K562 (cell line): ENCODE measurements around the gene MMP20. TPM values are rescaled to one million over a fixed set of nuclear protein-coding genes. Genes with fewer than 3 reads are reported as not detected.

ENCODE experiments used
- ATF1 ChIP-seq, 2 experiments: fragments of 450-650 bp in 1 of 2; IDR thresholded peaks; 2 replicates each; pipeline ENCODE4 v1.6.1; 2016; ENCODE audit warnings: missing compliant biosample characterization in 1 of 2, missing genetic modification characterization in 1 of 2
- CBX3 ChIP-seq, 2 experiments: IDR thresholded peaks; 1 replicate in 1 of 2; 2 replicates in 1 of 2; pipeline ENCODE4 v1.6.1; 2012; ENCODE audit warnings: inconsistent platforms in 2 of 2, low read length in 2 of 2, borderline replicate concordance in 1 of 2, control low read depth in 1 of 2
- CBX5 ChIP-seq: IDR thresholded peaks from 2 replicates; pipeline ENCODE4 v1.6.1; 2014; ENCODE audit warnings: low read depth, borderline replicate concordance
- E2F1 ChIP-seq: sonication (generic); formaldehyde crosslinking; IDR thresholded peaks from 2 replicates; pipeline ENCODE4 v1.8.1; 2023; ENCODE audit warnings: mild to moderate bottlenecking, missing genetic modification reagents, moderate library complexity
- E2F6 ChIP-seq, 2 experiments: IDR thresholded peaks; 2 replicates each; pipeline ENCODE4 v1.6.1; 2011; ENCODE audit warnings: borderline replicate concordance in 1 of 2, control low read depth in 1 of 2, low read depth in 1 of 2, low read length in 1 of 2, mild to moderate bottlenecking in 1 of 2, mixed read lengths in 1 of 2, moderate library complexity in 1 of 2; ENCODE audit not compliant: insufficient read depth in 1 of 2, insufficient read length in 1 of 2, poor library complexity in 1 of 2, severe bottlenecking in 1 of 2; ENCODE audit errors: extremely low read depth in 1 of 2
- ELK1 ChIP-seq: sonication (generic); formaldehyde crosslinking; IDR thresholded peaks from 2 replicates; pipeline ENCODE4 v1.8.1; 2022; ENCODE audit warnings: missing genetic modification reagents
- LEF1 ChIP-seq: fragments of 450-650 bp; IDR thresholded peaks from 2 replicates; pipeline ENCODE4 v1.6.1; 2016; ENCODE audit warnings: mild to moderate bottlenecking
- MGA ChIP-seq: fragments of 450-650 bp; IDR thresholded peaks from 2 replicates; pipeline ENCODE4 v1.6.1; 2016; ENCODE audit warnings: mild to moderate bottlenecking, moderate library complexity
- PHF8 ChIP-seq: fragments of 200-600 bp; sonication (generic); IDR thresholded peaks from 2 replicates; pipeline ENCODE4 v1.6.1; 2012; ENCODE audit warnings: mixed run types, mild to moderate bottlenecking, inconsistent platforms, low read length, moderate library complexity, borderline replicate concordance
- RBM34 ChIP-seq: fragments of 200-400 bp; formaldehyde crosslinking; IDR thresholded peaks from 2 replicates; pipeline ENCODE4 v1.6.1; 2018; ENCODE audit warnings: low read length, borderline replicate concordance; ENCODE audit not compliant: insufficient read depth
- TRIM24 ChIP-seq, 2 experiments: fragments of 450-650 bp; IDR thresholded peaks; 2 replicates each; pipeline ENCODE4 v1.6.1; 2016
- polyA plus RNA-seq, 8 experiments: library from polyadenylated mRNA; depleted of rRNA in 4 of 8; stranded (reverse) in 5 of 8; unstranded in 3 of 8; fragments of >200 nt; fragmentation: Nextera tagmentation in 2 of 8; fragmentation: Illumina TruSeq in 1 of 8; extraction: Ambion mirVana in 2 of 8; extraction: Trizol in 1 of 8; gene quantifications; 2 replicates each; pipeline versions ENCODE4 v1.2.1 to v1.2.3, GENCODE V29; 2011 to 2014; ENCODE audit warnings: inconsistent platforms in 1 of 8, missing spikeins in 1 of 8
- total RNA-seq, 7 experiments: library from RNA; depleted of rRNA in 6 of 7; stranded (reverse); fragments of >200 nt in 6 of 7; fragmentation: Illumina TruSeq in 2 of 7; extraction: Trizol in 2 of 7; gene quantifications; 2 replicates each; pipeline versions ENCODE4 v1.2.1 to v1.2.3, GENCODE V29; 2011 to 2021; ENCODE audit warnings: low replicate concordance in 1 of 7

The MMP20 gene
- total and polyA plus RNA-seq, 9 of the 15 experiments (the other 6 are each of a cell fraction or from before 2014, with no cell fraction given) = not detected

GRCh38 chr11:102653744-102654291 is 28.7 kb upstream of the MMP20 start (continued):
- TF ChIP-seq ELK1 (CRISPR knock-in tag) (peak; percentile 69; the same call in 1 of the 2 replicates), CBX3 (IDR thresholded peaks at IDR 0.05; ENCODE audit: borderline replicate concordance in 1 of 2, low read length in 2 of 2) (peak in 1 of 2 experiments; percentile 71; a peak in 1 of 3 replicates), RBM34 (no peak), LEF1 (peak; percentile 69; the same call in 1 of the 2 replicates), E2F6 (IDR thresholded peaks at IDR 0.05; ENCODE audit: borderline replicate concordance in 1 of 2, extremely low read depth in 1 of 2, insufficient read depth in 1 of 2, insufficient read length in 1 of 2, low read depth in 1 of 2, low read length in 1 of 2, poor library complexity in 1 of 2, severe bottlenecking in 1 of 2) (peak; percentile 37 to 49), MGA (peak; percentile 81), PHF8 (no peak), E2F1 (CRISPR knock-in tag) (peak; percentile 89; the same call in 1 of the 2 replicates), CBX5 (no peak), TRIM24 (IDR thresholded peaks at IDR 0.05) (peak; percentile 92), ATF1 (CRISPR knock-in tag; IDR thresholded peaks at IDR 0.05) (no peak), ATF1 (tag; IDR thresholded peaks at IDR 0.05) (peak; percentile 59)
